ENCODE measurements around the gene TNPO2. TPM values are rescaled to one million over a fixed set of nuclear protein-coding genes. Genes with fewer than 3 reads are reported as not detected.
A peak's percentile ranks its signal among the peaks of the same experiment; 100 is the strongest.

The TNPO2 gene
- total RNA-seq, 4 donors from 2014 or later, result 42.8 to 71.9 (median 62.8) TPM

DNA sequence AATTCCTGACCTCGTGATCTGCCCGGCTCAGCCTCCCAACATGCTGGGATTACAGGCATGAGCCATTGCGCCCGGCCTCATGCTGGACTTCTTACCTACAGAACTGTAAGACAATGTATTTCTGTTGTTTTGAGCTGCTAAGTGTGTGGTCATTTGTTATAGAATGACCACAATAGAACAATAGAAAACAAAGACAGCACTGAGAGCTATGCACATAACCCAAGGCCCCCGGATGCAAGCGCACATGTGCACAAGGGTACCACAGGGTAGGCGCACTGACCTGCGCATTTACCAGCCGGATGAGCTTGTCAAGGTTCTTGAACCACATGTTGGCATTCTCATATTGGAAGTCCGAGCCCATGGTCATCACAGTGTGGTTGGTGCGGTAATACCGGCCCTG, 62.8 kb downstream of the TNPO2 start:
- Histone ChIP-seq H3K9me3 (no peaks in the 10 kb centered on the region), H3K4me1 (peaks cover 6 to 20% (median 12%) of the 10 kb centered on the region in 4 donors), H3K4me3 (no peak overlapping the region), H3K36me3 (peaks cover 35 to 92% (median 89%) of the 10 kb centered on the region in 4 donors), H3K27me3 (no peaks in the 10 kb centered on the region), H3K27ac (replicated peaks in 1 of 4) (no peak overlapping the region)
- 96% methylated on average over 12 of the region's 12 CpGs for WGBS
- DNase-seq (ENCODE audit: extremely low spot score), result no peak
- intact Hi-C loops (cut with DNase I), result no loop called here
- TF ChIP-seq POLR2A (IDR thresholded peaks at IDR 0.05; ENCODE audit: low read depth) (no peak), EP300 (IDR thresholded peaks at IDR 0.05) (no peak), POLR2AphosphoS5 (IDR thresholded peaks at IDR 0.05) (no peak)
- TF ChIP-seq, protein P1, sequence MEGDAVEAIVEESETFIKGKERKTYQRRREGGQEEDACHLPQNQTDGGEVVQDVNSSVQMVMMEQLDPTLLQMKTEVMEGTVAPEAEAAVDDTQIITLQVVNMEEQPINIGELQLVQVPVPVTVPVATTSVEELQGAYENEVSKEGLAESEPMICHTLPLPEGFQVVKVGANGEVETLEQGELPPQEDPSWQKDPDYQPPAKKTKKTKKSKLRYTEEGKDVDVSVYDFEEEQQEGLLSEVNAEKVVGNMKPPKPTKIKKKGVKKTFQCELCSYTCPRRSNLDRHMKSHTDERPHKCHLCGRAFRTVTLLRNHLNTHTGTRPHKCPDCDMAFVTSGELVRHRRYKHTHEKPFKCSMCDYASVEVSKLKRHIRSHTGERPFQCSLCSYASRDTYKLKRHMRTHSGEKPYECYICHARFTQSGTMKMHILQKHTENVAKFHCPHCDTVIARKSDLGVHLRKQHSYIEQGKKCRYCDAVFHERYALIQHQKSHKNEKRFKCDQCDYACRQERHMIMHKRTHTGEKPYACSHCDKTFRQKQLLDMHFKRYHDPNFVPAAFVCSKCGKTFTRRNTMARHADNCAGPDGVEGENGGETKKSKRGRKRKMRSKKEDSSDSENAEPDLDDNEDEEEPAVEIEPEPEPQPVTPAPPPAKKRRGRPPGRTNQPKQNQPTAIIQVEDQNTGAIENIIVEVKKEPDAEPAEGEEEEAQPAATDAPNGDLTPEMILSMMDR (IDR thresholded peaks at IDR 0.05), result no peak

DNA sequence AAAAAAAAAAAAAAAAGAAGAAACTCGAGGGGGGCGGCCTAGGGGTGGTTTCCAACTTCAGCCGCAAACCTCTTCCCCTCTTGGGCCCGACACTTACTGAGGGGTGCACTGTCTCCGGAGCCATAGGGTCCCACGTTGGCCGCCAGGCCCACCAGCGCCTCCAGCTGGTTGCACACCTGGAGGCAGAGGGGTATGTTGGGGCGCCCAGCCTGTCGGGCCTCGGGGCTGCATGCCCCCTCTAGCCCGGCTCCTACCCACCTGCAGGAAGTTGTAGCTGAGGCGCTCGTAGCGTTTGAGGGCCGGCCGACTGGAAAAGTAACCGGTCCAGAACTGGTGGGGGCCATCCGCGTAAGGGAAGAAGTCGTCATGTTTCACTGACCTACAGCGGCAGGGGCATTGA, 65.8 kb downstream of the TNPO2 start:
- intact Hi-C loops (cut with DNase I), result no loop called here
- no peak for DNase-seq (ENCODE audit: extremely low spot score)
- no peaks in the 10 kb centered on the region for H3K4me1 ChIP-seq
- no peak overlapping the region for H3K4me3 ChIP-seq
- H3K27me3 ChIP-seq, result no peaks in the 10 kb centered on the region
- H3K27ac ChIP-seq (replicated peaks in 1 of 4), result no peak overlapping the region
- WGBS, result 92% methylated on average over 11 of the region's 22 CpGs
- no peaks in the 10 kb centered on the region for H3K9me3 ChIP-seq
- peaks cover 37 to 94% (median 85%) of the 10 kb centered on the region in 4 donors for H3K36me3 ChIP-seq
- TF ChIP-seq, protein P1 (IDR thresholded peaks at IDR 0.05), result no peak
- TF ChIP-seq POLR2AphosphoS5 (IDR thresholded peaks at IDR 0.05) (no peak), EP300 (IDR thresholded peaks at IDR 0.05) (no peak), POLR2A (IDR thresholded peaks at IDR 0.05; ENCODE audit: low read depth) (no peak)

DNA sequence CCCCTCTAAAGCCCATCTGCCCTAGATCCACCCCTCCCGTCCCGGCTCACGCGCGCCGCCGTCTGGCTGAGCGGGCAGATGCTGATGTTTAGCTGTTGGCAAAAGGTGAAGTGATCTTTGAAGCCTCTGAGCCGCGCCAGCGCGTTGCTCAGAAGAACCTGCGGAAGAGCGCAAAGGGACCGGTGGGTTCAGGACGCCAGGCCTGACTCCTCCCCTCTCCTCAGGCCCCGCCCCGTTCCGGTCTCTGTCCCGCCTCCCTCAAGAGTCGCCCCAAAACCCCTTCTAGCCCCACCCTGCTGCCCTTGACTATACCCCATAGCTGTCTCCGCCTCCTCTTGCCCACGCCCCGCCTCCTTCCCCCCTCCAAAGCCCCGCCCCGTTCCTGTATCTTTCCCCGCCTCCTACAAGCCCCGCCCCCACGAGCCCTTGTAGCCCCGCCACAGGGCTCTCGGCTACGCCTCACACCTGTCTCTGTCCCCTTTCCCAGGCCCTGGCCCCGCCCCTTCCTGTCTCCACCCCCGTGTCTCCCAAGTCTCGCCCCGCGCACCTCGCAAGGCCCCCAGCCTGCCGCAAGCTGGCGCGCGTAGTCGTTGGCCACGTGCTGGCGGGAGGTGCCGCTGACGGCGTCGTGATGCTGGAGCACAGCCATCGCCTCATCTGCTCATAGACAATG, 66.7 kb downstream of the TNPO2 start:
- TF ChIP-seq, protein P1 (IDR thresholded peaks at IDR 0.05), result no peak
- TF ChIP-seq EP300 (IDR thresholded peaks at IDR 0.05) (no peak), POLR2A (IDR thresholded peaks at IDR 0.05; ENCODE audit: low read depth) (no peak), POLR2AphosphoS5 (IDR thresholded peaks at IDR 0.05) (no peak)
- 69% methylated on average over 50 of the region's 50 CpGs for WGBS
- Histone ChIP-seq H3K27ac (replicated peaks in 1 of 4) (peak overlapping the region in 1 of 4 donors; percentile 7), H3K36me3 (peaks cover 35 to 92% (median 78%) of the 10 kb centered on the region in 4 donors), H3K4me3 (no peak overlapping the region), H3K27me3 (no peaks in the 10 kb centered on the region), H3K9me3 (no peaks in the 10 kb centered on the region), H3K4me1 (no peaks in the 10 kb centered on the region)
- DNase-seq (ENCODE audit: extremely low spot score), result no peak
- intact Hi-C loops (cut with DNase I), result no loop called here

DNA sequence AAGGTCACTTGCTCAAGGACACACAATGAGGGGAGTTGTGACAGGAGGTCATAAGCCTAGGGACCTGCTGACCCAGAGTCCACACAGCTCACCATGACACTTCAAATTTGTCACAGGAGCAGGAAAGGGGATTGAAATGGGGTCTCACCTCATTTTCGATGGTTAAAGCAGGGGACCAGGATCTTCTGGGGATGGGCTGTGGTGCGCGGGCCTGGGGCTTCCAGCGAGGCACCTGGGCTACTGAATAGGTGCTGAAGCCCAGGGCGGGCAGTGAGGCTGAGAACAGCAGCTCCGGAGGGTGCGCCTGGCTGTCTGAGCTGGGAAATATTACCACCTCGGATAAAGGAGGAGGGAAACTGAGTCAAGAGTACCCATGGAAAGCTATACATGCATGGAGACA, 68.2 kb downstream of the TNPO2 start:
- 97% methylated on average over 8 of the region's 8 CpGs for WGBS
- Histone ChIP-seq H3K9me3 (no peaks in the 10 kb centered on the region), H3K27me3 (no peaks in the 10 kb centered on the region), H3K4me3 (no peak overlapping the region), H3K27ac (replicated peaks in 1 of 4) (no peak overlapping the region), H3K36me3 (peaks cover 25 to 90% (median 64%) of the 10 kb centered on the region in 4 donors), H3K4me1 (no peaks in the 10 kb centered on the region)
- intact Hi-C loops (cut with DNase I), result no loop called here
- no peak for TF ChIP-seq EP300 (IDR thresholded peaks at IDR 0.05)
- TF ChIP-seq, protein P1 (IDR thresholded peaks at IDR 0.05), result no peak
- DNase-seq (ENCODE audit: extremely low spot score), result no peak

DNA sequence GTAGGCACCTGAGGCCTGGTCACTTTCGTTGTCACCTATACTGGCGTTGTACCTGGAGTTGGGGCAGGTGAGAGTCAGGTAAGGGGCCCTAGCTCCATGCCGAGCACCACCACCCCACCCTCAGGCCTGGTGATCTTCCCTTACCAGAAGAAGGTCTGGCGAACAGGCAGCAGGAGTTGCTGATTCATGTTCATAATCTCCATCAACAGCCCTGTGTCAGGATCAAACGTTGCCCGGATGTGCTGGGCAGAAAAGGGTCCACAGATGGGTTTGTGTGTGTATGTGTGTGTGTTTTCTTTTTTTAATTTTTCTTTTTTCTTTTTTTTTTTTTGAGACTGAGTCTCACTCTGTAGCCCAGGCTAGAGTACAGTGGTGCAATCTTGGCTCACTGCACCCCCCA, 71.5 kb downstream of the TNPO2 start:
- intact Hi-C loops (cut with DNase I), result no loop called here

More for the DNA sequence above, 71.5 kb downstream of the TNPO2 start:
- no peak overlapping the region for H3K27ac ChIP-seq (replicated peaks in 1 of 4)
- no peak overlapping the region for H3K4me3 ChIP-seq
- no peak for DNase-seq (ENCODE audit: extremely low spot score)
- H3K27me3 ChIP-seq, result no peaks in the 10 kb centered on the region
- H3K36me3 ChIP-seq, result peaks cover 13 to 58% (median 33%) of the 10 kb centered on the region in 4 donors
- peaks cover 11 to 18% (median 15%) of the 10 kb centered on the region in 4 donors for H3K4me1 ChIP-seq
- 98% methylated on average over 6 of the region's 6 CpGs for whole genome bisulfite sequencing
- H3K9me3 ChIP-seq, result no peaks in the 10 kb centered on the region
- TF ChIP-seq EP300 (IDR thresholded peaks at IDR 0.05), result no peak
- TF ChIP-seq POLR2A (IDR thresholded peaks at IDR 0.05; ENCODE audit: low read depth), result no peak
- no peak for TF ChIP-seq POLR2AphosphoS5 (IDR thresholded peaks at IDR 0.05)
- TF ChIP-seq, protein P1 (IDR thresholded peaks at IDR 0.05), result no peak

All from esophagus muscularis mucosa (tissue), 4 donors.